SK-N-SH (cell line): ENCODE measurements around the gene LILRB5. TPM values are rescaled to one million over a fixed set of nuclear protein-coding genes. Genes with fewer than 3 reads are reported as not detected.
"Not testable (repeated sequence)": the region's sequence is repeated elsewhere in the genome, so short reads cannot be mapped to it uniquely, and the experiment has no call there.

Source experiments
- CTCF ChIA-PET: fragments of 300-600, 350-600 bp; formaldehyde crosslinking; extraction: SDS; loops from one replicate; lab custom pipeline; 2021; lab: Yijun Ruan, JAX
- POLR2A ChIA-PET: fragments of 350-600 bp; sonication (Branson Sonifier 250); formaldehyde crosslinking; extraction: SDS; loops from one replicate; lab custom pipeline; 2020; ENCODE audit warnings: antibody characterized with exemption, inconsistent platforms; lab: Yijun Ruan, JAX
- DNase-seq: peaks from one replicate; pipeline ENCODE4 v3.0.0; 2012
- H2AFZ ChIP-seq: fragments of 200-600 bp; sonication (generic); 2 replicates; pipeline ENCODE4 v1.8.1; 2016; ENCODE audit warnings: antibody characterized with exemption, mild to moderate bottlenecking, low read depth
- H3F3A ChIP-seq: fragments of 200-600 bp; sonication (generic); replicated peaks from 2 replicates; pipeline ENCODE3; 2016; ENCODE audit warnings: antibody characterized with exemption, mild to moderate bottlenecking; ENCODE audit not compliant: insufficient read depth
- H3K27ac ChIP-seq, 2 experiments: fragments of 200-500 bp in 1 of 2; fragments of 200-600 bp in 1 of 2; sonication (Bioruptor generic) in 1 of 2; sonication (generic), shearing (Covaris generic) in 1 of 2; 2 replicates each; pipeline versions ENCODE4 v1.5.1 to v1.6.1; 2014 to 2016; ENCODE audit warnings: low read depth in 2 of 2, inconsistent platforms in 1 of 2, low read length in 1 of 2, mild to moderate bottlenecking in 1 of 2, mixed read lengths in 1 of 2
- H3K27me3 ChIP-seq: fragments of 200-600 bp; sonication (generic), shearing (Covaris generic); 2 replicates; pipeline ENCODE4 v1.6.1; 2016; ENCODE audit warnings: mixed run types; ENCODE audit not compliant: insufficient read depth
- H3K36me3 ChIP-seq, 2 experiments: fragments of 200-500 bp in 1 of 2; fragments of 200-600 bp in 1 of 2; sonication (Bioruptor generic) in 1 of 2; sonication (generic) in 1 of 2; replicated peaks in 1 of 2; 2 replicates each; pipeline versions ENCODE3 to v1.5.1; 2014 to 2016; ENCODE audit warnings: low read length in 1 of 2, mild to moderate bottlenecking in 1 of 2; ENCODE audit not compliant: insufficient read depth in 2 of 2, control insufficient read depth in 1 of 2
- H3K4me1 ChIP-seq, 2 experiments: fragments of 200-500 bp in 1 of 2; fragments of 200-600 bp in 1 of 2; sonication (Bioruptor generic) in 1 of 2; sonication (generic), shearing (Covaris generic) in 1 of 2; 2 replicates each; pipeline versions ENCODE4 v1.5.1 to v1.6.1; 2014 to 2016; ENCODE audit warnings: low read depth in 1 of 2, low read length in 1 of 2, mixed run types in 1 of 2; ENCODE audit not compliant: insufficient read depth in 2 of 2, control insufficient read depth in 1 of 2
- H3K4me2 ChIP-seq: fragments of 200-600 bp; sonication (generic), shearing (Covaris generic); 2 replicates; pipeline ENCODE4 v1.6.1; 2017; ENCODE audit warnings: mixed run types
- H3K4me3 ChIP-seq, 2 experiments: fragments of 200-500 bp in 1 of 2; fragments of 200-600 bp in 1 of 2; sonication (Bioruptor generic) in 1 of 2; sonication (generic), shearing (Covaris generic) in 1 of 2; 2 replicates each; pipeline versions ENCODE4 v1.5.1 to v1.8.1; 2014 to 2016; ENCODE audit warnings: low read depth in 2 of 2, inconsistent platforms in 1 of 2, low read length in 1 of 2, mild to moderate bottlenecking in 1 of 2, mixed read lengths in 1 of 2, moderate library complexity in 1 of 2
- H3K79me2 ChIP-seq: fragments of 200-600 bp; sonication (generic); 2 replicates; pipeline ENCODE4 v1.8.1; 2017; ENCODE audit warnings: mild to moderate bottlenecking; ENCODE audit not compliant: insufficient read depth
- H3K9ac ChIP-seq: fragments of 200-600 bp; sonication (generic); 2 replicates; pipeline ENCODE4 v1.6.1; 2017; ENCODE audit warnings: mixed run types
- H3K9me2 ChIP-seq: fragments of 200-600 bp; sonication (generic); 2 replicates; pipeline ENCODE4 v1.6.1; 2017; ENCODE audit warnings: mixed run types
- H3K9me3 ChIP-seq: fragments of 200-600 bp; sonication (generic); 2 replicates; pipeline ENCODE4 v1.6.1; 2017; ENCODE audit warnings: mixed run types, mild to moderate bottlenecking, moderate library complexity
- H4K20me1 ChIP-seq: fragments of 200-600 bp; sonication (generic); 2 replicates; pipeline ENCODE4 v1.6.1; 2017; ENCODE audit warnings: mild to moderate bottlenecking, mixed run types; ENCODE audit not compliant: insufficient read depth
- CHD2 ChIP-seq: fragments of 150-350 bp; IDR thresholded peaks from 2 replicates; pipeline ENCODE4 v1.6.1; 2018; ENCODE audit warnings: low read length; ENCODE audit not compliant: partially characterized antibody
- ELF1 ChIP-seq: IDR thresholded peaks from 2 replicates; pipeline ENCODE4 v1.4.0; 2012
- EZH2phosphoT487 ChIP-seq: fragments of 200-600 bp; sonication (generic); IDR thresholded peaks from 2 replicates; pipeline ENCODE4 v1.6.1; 2017; ENCODE audit warnings: low read depth, mixed run types, mild to moderate bottlenecking, antibody characterized with exemption, moderate library complexity, borderline replicate concordance
- GABPA ChIP-seq: IDR thresholded peaks from 2 replicates; pipeline ENCODE4 v1.4.0; 2012; ENCODE audit warnings: low read depth, mild to moderate bottlenecking
- MEF2A ChIP-seq: IDR thresholded peaks from 2 replicates; pipeline ENCODE4 v1.4.0; 2012; ENCODE audit warnings: low read depth, borderline replicate concordance
- MXI1 ChIP-seq: IDR thresholded peaks from 2 replicates; pipeline ENCODE4 v1.6.1; 2012; ENCODE audit warnings: mild to moderate bottlenecking, low read depth, low read length, improper control_type of control experiment
- NFIC ChIP-seq: IDR thresholded peaks from 2 replicates; pipeline ENCODE4 v1.4.0; 2012; ENCODE audit warnings: borderline replicate concordance
- POLR2AphosphoS5 ChIP-seq: IDR thresholded peaks from 2 replicates; pipeline ENCODE4 v1.6.1; 2012; ENCODE audit warnings: low read depth, low read length
- RXRA ChIP-seq: IDR thresholded peaks from 2 replicates; pipeline ENCODE4 v1.4.0; 2012; ENCODE audit warnings: low read depth, mild to moderate bottlenecking, borderline replicate concordance
- SIN3A ChIP-seq: IDR thresholded peaks from 2 replicates; pipeline ENCODE4 v1.6.1; 2012; ENCODE audit warnings: low read depth, mild to moderate bottlenecking, low read length, moderate library complexity, borderline replicate concordance
- SMC3 ChIP-seq: IDR thresholded peaks from 2 replicates; pipeline ENCODE4 v1.6.1; 2012; ENCODE audit warnings: low read depth, low read length, improper control_type of control experiment
- TCF12 ChIP-seq: IDR thresholded peaks from 2 replicates; pipeline ENCODE4 v1.4.0; 2012
- USF1 ChIP-seq: IDR thresholded peaks from 2 replicates; pipeline ENCODE4 v1.4.0; 2012; ENCODE audit warnings: low read depth, borderline replicate concordance
- YY1 ChIP-seq: IDR thresholded peaks from 2 replicates; pipeline ENCODE4 v1.4.0; 2012; ENCODE audit warnings: low read depth, mild to moderate bottlenecking
- WGBS: methylation state at CpG from one replicate; pipeline ENCODE4 v1.1.6; 2017; ENCODE audit warnings: low lambda C conversion rate; 5-methylcytosine and 5-hydroxymethylcytosine counted together
- polyA plus RNA-seq, 3 experiments: library from polyadenylated mRNA; depleted of rRNA; stranded (reverse); fragments of >200 nt; gene quantifications; 2 replicates each; pipeline ENCODE4 v1.2.3, GENCODE V29; 2012
- TF ChIP-seq, protein P1 (sequence below): IDR thresholded peaks from 2 replicates; pipeline ENCODE4 v1.4.0; 2012; ENCODE audit warnings: low read depth, borderline replicate concordance

Gene LILRB5
- polyA plus RNA-seq, 1 of the 3 experiments (the other 2 are of a cell fraction): not detected

GRCh38 chr19:54216869-54217268, 40.2 kb downstream of the LILRB5 start:
- WGBS: 80% methylated on average over 9 of the region's 9 CpGs
- Histone ChIP-seq H3K4me1 (peaks cover 0 to 3% of the 10 kb centered on the region in 2 experiments; a peak in 1 of 4 replicates), H3K9ac (no peak overlapping the region), H3K36me3 (no peaks in the 10 kb centered on the region), H2AFZ (no peak overlapping the region), H3K9me2 (no peaks in the 10 kb centered on the region), H3K9me3 (no peaks in the 10 kb centered on the region), H3K4me2 (no peak overlapping the region), H3K4me3 (no peak overlapping the region), H3K79me2 (no peaks in the 10 kb centered on the region), H4K20me1 (no peaks in the 10 kb centered on the region), H3K27ac (no peak overlapping the region), H3K27me3 (no peaks in the 10 kb centered on the region), H3F3A (no peaks in the 10 kb centered on the region)
- no peak for TF ChIP-seq MEF2A
- no peak for TF ChIP-seq ELF1
- no peak for TF ChIP-seq TCF12
- no peak for TF ChIP-seq YY1
- TF ChIP-seq GABPA: no peak
- TF ChIP-seq POLR2AphosphoS5: no peak
- TF ChIP-seq MXI1: no peak
- no peak for TF ChIP-seq RXRA
- no peak for TF ChIP-seq CHD2
- TF ChIP-seq SMC3: no peak
- TF ChIP-seq, protein P1, sequence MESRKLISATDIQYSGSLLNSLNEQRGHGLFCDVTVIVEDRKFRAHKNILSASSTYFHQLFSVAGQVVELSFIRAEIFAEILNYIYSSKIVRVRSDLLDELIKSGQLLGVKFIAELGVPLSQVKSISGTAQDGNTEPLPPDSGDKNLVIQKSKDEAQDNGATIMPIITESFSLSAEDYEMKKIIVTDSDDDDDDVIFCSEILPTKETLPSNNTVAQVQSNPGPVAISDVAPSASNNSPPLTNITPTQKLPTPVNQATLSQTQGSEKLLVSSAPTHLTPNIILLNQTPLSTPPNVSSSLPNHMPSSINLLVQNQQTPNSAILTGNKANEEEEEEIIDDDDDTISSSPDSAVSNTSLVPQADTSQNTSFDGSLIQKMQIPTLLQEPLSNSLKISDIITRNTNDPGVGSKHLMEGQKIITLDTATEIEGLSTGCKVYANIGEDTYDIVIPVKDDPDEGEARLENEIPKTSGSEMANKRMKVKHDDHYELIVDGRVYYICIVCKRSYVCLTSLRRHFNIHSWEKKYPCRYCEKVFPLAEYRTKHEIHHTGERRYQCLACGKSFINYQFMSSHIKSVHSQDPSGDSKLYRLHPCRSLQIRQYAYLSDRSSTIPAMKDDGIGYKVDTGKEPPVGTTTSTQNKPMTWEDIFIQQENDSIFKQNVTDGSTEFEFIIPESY: no peak
- TF ChIP-seq USF1: no peak
- TF ChIP-seq SIN3A: no peak
- TF ChIP-seq NFIC: no peak
- TF ChIP-seq EZH2phosphoT487: no peak
- DNase-seq: no peak
- CTCF ChIA-PET: no interaction called here
- POLR2A ChIA-PET: interaction anchor here (0.6 kb wide), 1 partner anchor 887 kb away, joined by 3 read pairs; no protein-coding TSS in a partner anchor

DNA sequence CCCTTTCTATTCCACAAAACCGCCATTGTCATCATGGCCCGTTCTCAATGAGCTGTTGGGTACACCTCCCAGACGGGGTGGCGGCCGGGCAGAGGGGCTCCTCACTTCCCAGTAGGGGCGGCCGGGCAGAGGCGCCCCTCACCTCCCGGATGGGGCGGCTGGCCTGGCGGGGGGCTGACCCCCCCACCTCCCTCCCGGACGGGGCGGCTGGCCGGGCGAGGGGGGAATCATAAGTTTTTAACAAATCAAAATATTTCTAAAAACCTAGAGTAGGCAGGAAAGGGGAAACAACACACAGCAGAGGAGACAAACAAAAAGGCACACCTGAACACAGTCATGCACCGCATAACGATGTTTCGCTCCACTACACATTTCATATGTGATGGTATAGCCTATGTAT, 42.3 kb downstream of the LILRB5 start:
- Histone ChIP-seq H3K4me1 (peaks cover 4 to 17% of the 10 kb centered on the region in 2 experiments; a peak in 2 of 4 replicates), H3K79me2 (peaks cover 15% of the 10 kb centered on the region; the same call in 1 of the 2 replicates), H4K20me1 (peaks cover 18% of the 10 kb centered on the region)
- CTCF ChIA-PET, H3K4me2 ChIP-seq, H3K9me3 ChIP-seq, H3K27me3 ChIP-seq, H3K4me3 ChIP-seq, POLR2A ChIA-PET, DNase-seq, H2AFZ ChIP-seq, H3K36me3 ChIP-seq, H3F3A ChIP-seq, H3K9ac ChIP-seq, H3K27ac ChIP-seq, H3K9me2 ChIP-seq: not testable (repeated sequence)
- 95% methylated on average over 12 of the region's 19 CpGs for WGBS

GRCh38 chr19:54214217-54214616, 42.9 kb downstream of the LILRB5 start:
- DNase-seq, H3K27ac ChIP-seq, H2AFZ ChIP-seq, CTCF ChIA-PET, H3K36me3 ChIP-seq, H3K9me3 ChIP-seq, H3K9ac ChIP-seq, H3F3A ChIP-seq, H3K4me2 ChIP-seq, POLR2A ChIA-PET, H3K27me3 ChIP-seq, H3K4me3 ChIP-seq, H3K9me2 ChIP-seq: not testable (repeated sequence)
- WGBS: 61% methylated on average over 4 of the region's 5 CpGs
- H3K4me1 ChIP-seq: peaks cover 10 to 22% of the 10 kb centered on the region in 2 experiments; a peak in 3 of 4 replicates
- H4K20me1 ChIP-seq: peaks cover 24% of the 10 kb centered on the region
- peaks cover 15% of the 10 kb centered on the region; the same call in 1 of the 2 replicates for H3K79me2 ChIP-seq
